ENCODE data around the gene RAB36. TPM values are rescaled to one million over a fixed set of nuclear protein-coding genes. Genes with fewer than 3 reads are reported as not detected.

The RAB36 gene
- total RNA-seq, 1 donor from 2014 or later: 2.2 TPM

- Mint-ChIP-seq H3K9me3 (ENCODE audit: unreplicated experiment) (no peaks in the 10 kb centered on the region), H3K36me3 (ENCODE audit: low read depth, unreplicated experiment) (peaks cover 6% of the 10 kb centered on the region), H3K4me1 (ENCODE audit: unreplicated experiment) (peaks cover 33% of the 10 kb centered on the region), H3K27me3 (ENCODE audit: unreplicated experiment) (peaks cover 9% of the 10 kb centered on the region), H3K27ac (ENCODE audit: unreplicated experiment) (no peak overlapping the region), H3K4me3 (ENCODE audit: unreplicated experiment) (peak overlapping the region; percentile 62)
- no peak for TF ChIP-seq CTCF (IDR thresholded peaks at IDR 0.05; ENCODE audit: unreplicated experiment)
- DNase-seq (ENCODE audit: low spot score): no peak
Measured at GRCh38 chr22:23150762-23151161, 5.5 kb downstream of the RAB36 start.

- H3K27me3 Mint-ChIP-seq (ENCODE audit: unreplicated experiment): peaks cover 9% of the 10 kb centered on the region
- DNase-seq (ENCODE audit: low spot score): no peak
- no peak overlapping the region for H3K27ac Mint-ChIP-seq (ENCODE audit: unreplicated experiment)
- peaks cover 6% of the 10 kb centered on the region for H3K36me3 Mint-ChIP-seq (ENCODE audit: low read depth, unreplicated experiment)
- no peak for TF ChIP-seq CTCF (IDR thresholded peaks at IDR 0.05; ENCODE audit: unreplicated experiment)
- H3K4me3 Mint-ChIP-seq (ENCODE audit: unreplicated experiment): no peak overlapping the region
- H3K4me1 Mint-ChIP-seq (ENCODE audit: unreplicated experiment): peaks cover 33% of the 10 kb centered on the region
- no peaks in the 10 kb centered on the region for H3K9me3 Mint-ChIP-seq (ENCODE audit: unreplicated experiment)
Measured at GRCh38 chr22:23151827-23152226, 6.5 kb downstream of the RAB36 start.

GRCh38 chr22:23152238-23153114 lies 7.2 kb downstream of the RAB36 start:
- no peak for DNase-seq (ENCODE audit: low spot score)
- Mint-ChIP-seq H3K27ac (ENCODE audit: unreplicated experiment) (no peak overlapping the region), H3K36me3 (ENCODE audit: low read depth, unreplicated experiment) (peaks cover 6% of the 10 kb centered on the region), H3K9me3 (ENCODE audit: unreplicated experiment) (no peaks in the 10 kb centered on the region), H3K27me3 (ENCODE audit: unreplicated experiment) (peaks cover 9% of the 10 kb centered on the region), H3K4me1 (ENCODE audit: unreplicated experiment) (peaks cover 31% of the 10 kb centered on the region), H3K4me3 (ENCODE audit: unreplicated experiment) (no peak overlapping the region)
- no peak for TF ChIP-seq CTCF (IDR thresholded peaks at IDR 0.05; ENCODE audit: unreplicated experiment)

GRCh38 chr22:23153994-23154393 lies 8.7 kb downstream of the RAB36 start:
- Mint-ChIP-seq H3K27ac (ENCODE audit: unreplicated experiment) (no peak overlapping the region), H3K27me3 (ENCODE audit: unreplicated experiment) (peaks cover 9% of the 10 kb centered on the region), H3K9me3 (ENCODE audit: unreplicated experiment) (no peaks in the 10 kb centered on the region), H3K4me3 (ENCODE audit: unreplicated experiment) (no peak overlapping the region), H3K4me1 (ENCODE audit: unreplicated experiment) (peaks cover 25% of the 10 kb centered on the region), H3K36me3 (ENCODE audit: low read depth, unreplicated experiment) (peaks cover 6% of the 10 kb centered on the region)
- no peak for TF ChIP-seq CTCF (IDR thresholded peaks at IDR 0.05; ENCODE audit: unreplicated experiment)
- no peak for DNase-seq (ENCODE audit: low spot score)

GRCh38 chr22:23154461-23154860 lies 9.2 kb downstream of the RAB36 start:
- no peak for DNase-seq (ENCODE audit: low spot score)
- Mint-ChIP-seq H3K9me3 (ENCODE audit: unreplicated experiment) (no peaks in the 10 kb centered on the region), H3K27me3 (ENCODE audit: unreplicated experiment) (peaks cover 7% of the 10 kb centered on the region), H3K27ac (ENCODE audit: unreplicated experiment) (no peak overlapping the region), H3K4me3 (ENCODE audit: unreplicated experiment) (no peak overlapping the region), H3K4me1 (ENCODE audit: unreplicated experiment) (peaks cover 25% of the 10 kb centered on the region), H3K36me3 (ENCODE audit: low read depth, unreplicated experiment) (peaks cover 6% of the 10 kb centered on the region)
- no peak for TF ChIP-seq CTCF (IDR thresholded peaks at IDR 0.05; ENCODE audit: unreplicated experiment)

All from endothelial cell (in vitro differentiated cells).